ENCODE measurements around the gene FBXL7.

Gene FBXL7

GRCh38 chr5:15585841-15586591, 86.0 kb downstream of the FBXL7 start:
- DNase-seq (ENCODE audit: low read depth) = no peak
- H3K4me3 ChIP-seq (ENCODE audit: low read depth, low read length) = no peak overlapping the region
- no peak for TF ChIP-seq CTCF (IDR thresholded peaks at IDR 0.05; ENCODE audit: insufficient read depth, low read depth, low read length, missing control alignments)

GRCh38 chr5:15587916-15588315, 87.9 kb downstream of the FBXL7 start:
- TF ChIP-seq CTCF (IDR thresholded peaks at IDR 0.05; ENCODE audit: insufficient read depth, low read depth, low read length, missing control alignments) = no peak
- no peak for DNase-seq (ENCODE audit: low read depth)
- no peak overlapping the region for H3K4me3 ChIP-seq (ENCODE audit: low read depth, low read length)

- DNase-seq (ENCODE audit: low read depth) = no peak
- no peak for TF ChIP-seq CTCF (IDR thresholded peaks at IDR 0.05; ENCODE audit: insufficient read depth, low read depth, low read length, missing control alignments)
Observed at GRCh38 chr5:15592728-15593127, 92.7 kb downstream of the FBXL7 start.

GRCh38 chr5:15594977-15595568, 95.1 kb downstream of the FBXL7 start:
- DNase-seq (ENCODE audit: low read depth) = no peak
- no peak for TF ChIP-seq CTCF (IDR thresholded peaks at IDR 0.05; ENCODE audit: insufficient read depth, low read depth, low read length, missing control alignments)
- no peak overlapping the region for H3K4me3 ChIP-seq (ENCODE audit: low read depth, low read length)

More at GRCh38 chr5:15592728-15593127, 92.7 kb downstream of the FBXL7 start:
- no peak overlapping the region for H3K4me3 ChIP-seq (ENCODE audit: low read depth, low read length)

- H3K4me3 ChIP-seq (ENCODE audit: low read depth, low read length) = no peak overlapping the region
- no peak for TF ChIP-seq CTCF (IDR thresholded peaks at IDR 0.05; ENCODE audit: insufficient read depth, low read depth, low read length, missing control alignments)
- DNase-seq (ENCODE audit: low read depth) = no peak
Observed at GRCh38 chr5:15595929-15596328, 95.9 kb downstream of the FBXL7 start.

- no peak overlapping the region for H3K4me3 ChIP-seq (ENCODE audit: low read depth, low read length)
- TF ChIP-seq CTCF (IDR thresholded peaks at IDR 0.05; ENCODE audit: insufficient read depth, low read depth, low read length, missing control alignments) = no peak
- DNase-seq (ENCODE audit: low read depth) = no peak
Observed at GRCh38 chr5:15596936-15597335, 97.0 kb downstream of the FBXL7 start.

Measured in GM12865 (cell line).